ENCODE results near the gene SIX1. TPM values are rescaled to one million over a fixed set of nuclear protein-coding genes. Genes with fewer than 3 reads are reported as not detected.

Gene SIX1
- total and polyA plus RNA-seq, 7 donors, result 8.3 to 86.6 (median 41.4) TPM

- no peak for TF ChIP-seq CTCF (IDR thresholded peaks at IDR 0.05)
Observed at GRCh38 chr14:60628892-60629291, 20.4 kb downstream of the SIX1 start.

GRCh38 chr14:60622917-60623257, 26.4 kb downstream of the SIX1 start:
- Histone ChIP-seq H3K9me3 (no peaks in the 10 kb centered on the region), H3K4me1 (peaks cover 18% of the 10 kb centered on the region), H3K27ac (no peak overlapping the region), H3K27me3 (ENCODE audit: insufficient read depth in 3 of 3, low read length in 2 of 3) (no peaks in the 10 kb centered on the region), H3K4me3 (no peak overlapping the region), H3K36me3 (ENCODE audit: insufficient read depth in 1 of 2, low read depth in 1 of 2) (no peaks in the 10 kb centered on the region)
- DNase-seq, result no peak
- WGBS, 3 donors, result 17 to 21% (median 19%) methylated on average over 2 of the region's 2 CpGs
- no peak for TF ChIP-seq CTCF (IDR thresholded peaks at IDR 0.05)
- intact Hi-C loops (cut with DNase I), result no loop called here
- no peak for ATAC-seq

More at GRCh38 chr14:60628892-60629291, 20.4 kb downstream of the SIX1 start:
- ATAC-seq (peak in 3 of 4 donors; percentile 55 to 66 (median 60)), DNase-seq (no peak)
- H3K9me3 ChIP-seq, result no peaks in the 10 kb centered on the region
- H3K4me3 ChIP-seq, result no peak overlapping the region
- intact Hi-C loops (cut with DNase I), result loop anchor here in 1 of 2 donors (5.0 kb wide), 2 partner anchors 398 to 623 kb away; no protein-coding TSS in a partner anchor
- H3K4me1 ChIP-seq, result peaks cover 37% of the 10 kb centered on the region
- H3K27ac ChIP-seq, result peak overlapping the region; percentile 54
- no peaks in the 10 kb centered on the region for H3K27me3 ChIP-seq (ENCODE audit: insufficient read depth in 3 of 3, low read length in 2 of 3)
- 57 to 73% (median 62%) methylated on average over 1 of the region's 1 CpG for WGBS, 3 donors
- H3K36me3 ChIP-seq (ENCODE audit: insufficient read depth in 1 of 2, low read depth in 1 of 2), result no peaks in the 10 kb centered on the region

GRCh38 chr14:60622210-60622916, 26.9 kb downstream of the SIX1 start:
- Histone ChIP-seq H3K27ac (no peak overlapping the region), H3K4me1 (peaks cover 18% of the 10 kb centered on the region), H3K36me3 (ENCODE audit: insufficient read depth in 1 of 2, low read depth in 1 of 2) (no peaks in the 10 kb centered on the region), H3K9me3 (no peaks in the 10 kb centered on the region), H3K4me3 (no peak overlapping the region), H3K27me3 (ENCODE audit: insufficient read depth in 3 of 3, low read length in 2 of 3) (no peaks in the 10 kb centered on the region)
- intact Hi-C loops (cut with DNase I), result no loop called here
- no peak for DNase-seq
- WGBS, 3 donors, result 50 to 64% (median 52%) methylated on average over 5 of the region's 5 CpGs
- ATAC-seq, result no peak
- TF ChIP-seq CTCF (IDR thresholded peaks at IDR 0.05), result no peak

- ATAC-seq (no peak), DNase-seq (no peak)
- Histone ChIP-seq H3K4me1 (peaks cover 18% of the 10 kb centered on the region), H3K9me3 (no peaks in the 10 kb centered on the region), H3K36me3 (ENCODE audit: insufficient read depth in 1 of 2, low read depth in 1 of 2) (no peaks in the 10 kb centered on the region), H3K4me3 (no peak overlapping the region), H3K27me3 (ENCODE audit: insufficient read depth in 3 of 3, low read length in 2 of 3) (no peaks in the 10 kb centered on the region), H3K27ac (no peak overlapping the region)
- intact Hi-C loops (cut with DNase I), result no loop called here
- TF ChIP-seq CTCF (IDR thresholded peaks at IDR 0.05), result no peak
Observed at GRCh38 chr14:60621386-60621785, 27.9 kb downstream of the SIX1 start.

GRCh38 chr14:60618241-60618640, 31.0 kb downstream of the SIX1 start:
- no peak overlapping the region for H3K27ac ChIP-seq
- no peaks in the 10 kb centered on the region for H3K36me3 ChIP-seq (ENCODE audit: insufficient read depth in 1 of 2, low read depth in 1 of 2)
- WGBS, 3 donors, result 72 to 85% (median 76%) methylated on average over 2 of the region's 2 CpGs
- no peak for ATAC-seq
- H3K4me3 ChIP-seq, result no peak overlapping the region
- no peaks in the 10 kb centered on the region for H3K9me3 ChIP-seq
- intact Hi-C loops (cut with DNase I), result no loop called here
- no peak for DNase-seq
- H3K27me3 ChIP-seq (ENCODE audit: insufficient read depth in 3 of 3, low read length in 2 of 3), result no peaks in the 10 kb centered on the region
- TF ChIP-seq CTCF (IDR thresholded peaks at IDR 0.05), result no peak
- peaks cover 19% of the 10 kb centered on the region for H3K4me1 ChIP-seq

Data from psoas muscle (tissue), 8 donors.